Sigmoid colon (tissue), 4 donors: ENCODE results near the gene DIS3L2.

Experiments used
- POLR2A ChIP-seq, 2 donors: fragments of 450-650 bp; IDR thresholded peaks; one replicate each; pipeline ENCODE4 v1.6.1; 2016; ENCODE audit warnings: antibody characterized with exemption in 2 of 2, mild to moderate bottlenecking in 2 of 2, moderate library complexity in 2 of 2
- POLR2AphosphoS5 ChIP-seq, 4 donors: sonication (generic); formaldehyde crosslinking; IDR thresholded peaks; one replicate each; pipeline ENCODE4 v1.6.1; 2017; ENCODE audit warnings: antibody characterized with exemption in 4 of 4
- TF ChIP-seq, protein P1 (sequence below), 4 experiments: fragments of 450-650 bp in 3 of 4; fragments of 200-600 bp in 1 of 4; IDR thresholded peaks; one replicate each; pipeline ENCODE4 v1.5.1; 2016 to 2019; ENCODE audit warnings: antibody characterized with exemption in 4 of 4, mild to moderate bottlenecking in 3 of 4, moderate library complexity in 2 of 4

GRCh38 chr2:232132181-232132580 is 170.7 kb downstream of the DIS3L2 start:
- TF ChIP-seq POLR2AphosphoS5 (IDR thresholded peaks at IDR 0.05) (no peak), POLR2A (IDR thresholded peaks at IDR 0.05) (no peak)
- TF ChIP-seq, protein P1, sequence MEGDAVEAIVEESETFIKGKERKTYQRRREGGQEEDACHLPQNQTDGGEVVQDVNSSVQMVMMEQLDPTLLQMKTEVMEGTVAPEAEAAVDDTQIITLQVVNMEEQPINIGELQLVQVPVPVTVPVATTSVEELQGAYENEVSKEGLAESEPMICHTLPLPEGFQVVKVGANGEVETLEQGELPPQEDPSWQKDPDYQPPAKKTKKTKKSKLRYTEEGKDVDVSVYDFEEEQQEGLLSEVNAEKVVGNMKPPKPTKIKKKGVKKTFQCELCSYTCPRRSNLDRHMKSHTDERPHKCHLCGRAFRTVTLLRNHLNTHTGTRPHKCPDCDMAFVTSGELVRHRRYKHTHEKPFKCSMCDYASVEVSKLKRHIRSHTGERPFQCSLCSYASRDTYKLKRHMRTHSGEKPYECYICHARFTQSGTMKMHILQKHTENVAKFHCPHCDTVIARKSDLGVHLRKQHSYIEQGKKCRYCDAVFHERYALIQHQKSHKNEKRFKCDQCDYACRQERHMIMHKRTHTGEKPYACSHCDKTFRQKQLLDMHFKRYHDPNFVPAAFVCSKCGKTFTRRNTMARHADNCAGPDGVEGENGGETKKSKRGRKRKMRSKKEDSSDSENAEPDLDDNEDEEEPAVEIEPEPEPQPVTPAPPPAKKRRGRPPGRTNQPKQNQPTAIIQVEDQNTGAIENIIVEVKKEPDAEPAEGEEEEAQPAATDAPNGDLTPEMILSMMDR (IDR thresholded peaks at IDR 0.05), result no peak
